BJ (cell line): ENCODE data around the gene COL6A3. TPM values are rescaled to one million over a fixed set of nuclear protein-coding genes. Genes with fewer than 3 reads are reported as not detected.

ENCODE experiments used
- CTCF ChIA-PET: fragments of 350-600 bp; formaldehyde crosslinking; extraction: SDS; loops from one replicate; lab custom pipeline; 2021; ENCODE audit warnings: antibody characterized with exemption, inconsistent platforms; lab: Yijun Ruan, JAX
- POLR2A ChIA-PET: fragments of 300-600 bp; sonication (Branson Sonifier 250); formaldehyde crosslinking; extraction: SDS; loops from one replicate; lab custom pipeline; 2021; ENCODE audit warnings: antibody characterized with exemption; lab: Charles Lee
- DNase-seq: peaks from one replicate; pipeline ENCODE4 v3.0.0-alpha.2; 2011; ENCODE audit warnings: low read depth
- H3K27me3 ChIP-seq: 2 replicates; pipeline ENCODE4 v1.6.0; 2011; ENCODE audit warnings: low read length; ENCODE audit not compliant: control insufficient read depth, insufficient read depth
- H3K36me3 ChIP-seq: 2 replicates; pipeline ENCODE4 v1.5.1; 2011; ENCODE audit warnings: low read length; ENCODE audit not compliant: control insufficient read depth, insufficient read depth
- H3K4me3 ChIP-seq: 2 replicates; pipeline ENCODE4 v1.5.1; 2011; ENCODE audit warnings: low read depth, mild to moderate bottlenecking, control low read depth, low read length
- polyA plus RNA-seq: library from polyadenylated mRNA; depleted of rRNA; stranded (reverse); fragments of >200 nt; gene quantifications from 2 replicates; pipeline ENCODE4 v1.2.3, GENCODE V29; 2011
- TF ChIP-seq, protein P1 (sequence below): IDR thresholded peaks from 2 replicates; pipeline ENCODE4 v1.5.1; 2011; ENCODE audit warnings: low read depth, mild to moderate bottlenecking, control low read depth, inconsistent platforms, low read length, moderate library complexity; ENCODE audit not compliant: insufficient read depth

Gene COL6A3
- polyA plus RNA-seq, 1 experiment: 695 TPM

- POLR2A ChIA-PET: no interaction called here
- TF ChIP-seq, protein P1, sequence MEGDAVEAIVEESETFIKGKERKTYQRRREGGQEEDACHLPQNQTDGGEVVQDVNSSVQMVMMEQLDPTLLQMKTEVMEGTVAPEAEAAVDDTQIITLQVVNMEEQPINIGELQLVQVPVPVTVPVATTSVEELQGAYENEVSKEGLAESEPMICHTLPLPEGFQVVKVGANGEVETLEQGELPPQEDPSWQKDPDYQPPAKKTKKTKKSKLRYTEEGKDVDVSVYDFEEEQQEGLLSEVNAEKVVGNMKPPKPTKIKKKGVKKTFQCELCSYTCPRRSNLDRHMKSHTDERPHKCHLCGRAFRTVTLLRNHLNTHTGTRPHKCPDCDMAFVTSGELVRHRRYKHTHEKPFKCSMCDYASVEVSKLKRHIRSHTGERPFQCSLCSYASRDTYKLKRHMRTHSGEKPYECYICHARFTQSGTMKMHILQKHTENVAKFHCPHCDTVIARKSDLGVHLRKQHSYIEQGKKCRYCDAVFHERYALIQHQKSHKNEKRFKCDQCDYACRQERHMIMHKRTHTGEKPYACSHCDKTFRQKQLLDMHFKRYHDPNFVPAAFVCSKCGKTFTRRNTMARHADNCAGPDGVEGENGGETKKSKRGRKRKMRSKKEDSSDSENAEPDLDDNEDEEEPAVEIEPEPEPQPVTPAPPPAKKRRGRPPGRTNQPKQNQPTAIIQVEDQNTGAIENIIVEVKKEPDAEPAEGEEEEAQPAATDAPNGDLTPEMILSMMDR: no peak
- CTCF ChIA-PET: interaction anchor here (1.4 to 5.4 kb wide), 2 partner anchors 13 to 292 kb away, joined by 4 to 25 read pairs; no protein-coding TSS in a partner anchor
Observed at GRCh38 chr2:237457388-237457941, 43.5 kb upstream of the COL6A3 start.

DNA sequence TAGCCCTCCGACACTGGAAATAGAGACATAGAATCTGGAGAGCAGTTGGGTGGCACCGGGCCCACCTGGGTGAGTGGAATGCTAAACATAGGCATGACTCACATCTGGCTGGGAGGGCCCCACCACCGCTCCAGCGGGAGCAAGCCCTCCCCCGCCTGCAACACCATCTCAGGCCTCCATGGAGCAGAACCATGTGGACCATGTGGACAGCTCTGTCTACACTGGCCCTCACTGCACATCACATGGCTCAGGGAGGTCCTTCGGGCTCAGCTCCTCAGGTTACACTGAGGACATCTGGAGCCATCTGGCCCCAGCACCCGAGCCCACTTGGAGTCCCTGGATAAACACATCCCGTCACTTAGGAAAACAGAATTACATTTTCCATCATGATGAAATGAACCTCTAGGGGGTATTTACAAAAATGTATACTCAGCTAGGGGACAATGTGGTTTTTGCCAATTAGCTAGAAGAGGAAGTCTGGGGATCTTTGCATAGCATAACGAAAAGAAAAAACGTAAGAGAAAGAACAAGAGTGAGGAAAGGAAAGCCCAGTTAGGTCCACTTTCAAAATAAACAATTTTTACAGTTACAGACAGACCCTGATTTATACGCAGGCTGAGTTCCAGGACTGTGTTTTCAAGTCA, 42.4 kb upstream of the COL6A3 start:
- TF ChIP-seq, protein P1: no peak
- Histone ChIP-seq H3K27me3 (no peaks in the 10 kb centered on the region), H3K4me3 (no peak overlapping the region), H3K36me3 (no peaks in the 10 kb centered on the region)
- CTCF ChIA-PET: interaction anchor here (2.4 kb wide), 1 partner anchor 13 kb away, joined by 7 read pairs; no protein-coding TSS in a partner anchor
- DNase-seq: no peak
- POLR2A ChIA-PET: interaction anchor here (0.6 kb wide), 1 partner anchor 8 kb away, joined by 3 read pairs; no protein-coding TSS in a partner anchor

More at GRCh38 chr2:237457388-237457941, 43.5 kb upstream of the COL6A3 start:
- Histone ChIP-seq H3K36me3 (no peaks in the 10 kb centered on the region), H3K27me3 (no peaks in the 10 kb centered on the region), H3K4me3 (no peak overlapping the region)
- DNase-seq: no peak

DNA sequence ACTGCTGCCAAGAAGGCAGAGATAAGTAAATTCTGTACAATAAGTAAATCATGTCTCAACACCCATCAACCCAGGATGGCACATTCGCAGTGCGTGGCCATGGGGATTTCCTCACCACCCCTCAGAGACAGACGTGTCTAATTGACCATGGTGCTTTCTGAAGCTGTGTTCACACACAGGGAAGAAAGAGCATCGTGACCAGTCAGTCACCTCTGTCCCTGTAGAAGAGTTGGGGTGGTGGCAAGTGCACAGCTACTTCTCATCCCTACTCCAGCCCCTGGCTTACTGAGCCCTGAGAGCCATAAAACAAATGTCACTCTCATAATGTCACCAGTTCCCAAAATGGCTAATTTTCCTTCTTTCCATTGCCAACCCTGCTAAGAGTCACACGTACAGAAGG, 41.8 kb upstream of the COL6A3 start:
- POLR2A ChIA-PET: interaction anchor here (0.6 kb wide), 1 partner anchor 9 kb away, joined by 3 read pairs; no protein-coding TSS in a partner anchor
- DNase-seq: no peak
- no peaks in the 10 kb centered on the region for H3K36me3 ChIP-seq
- TF ChIP-seq, protein P1: no peak
- CTCF ChIA-PET: interaction anchor here (2.4 kb wide), 1 partner anchor 13 kb away, joined by 7 read pairs; no protein-coding TSS in a partner anchor
- no peaks in the 10 kb centered on the region for H3K27me3 ChIP-seq
- no peak overlapping the region for H3K4me3 ChIP-seq

- no peaks in the 10 kb centered on the region for H3K27me3 ChIP-seq
- ChIA-PET POLR2A (no interaction called here), CTCF (interaction anchor here (1.6 to 5.3 kb wide), 2 partner anchors 17 to 32 kb away, joined by 7 to 25 read pairs; no protein-coding TSS in a partner anchor)
- DNase-seq: no peak
- TF ChIP-seq, protein P1: no peak
- no peak overlapping the region for H3K4me3 ChIP-seq
- H3K36me3 ChIP-seq: no peaks in the 10 kb centered on the region
Observed at GRCh38 chr2:237453671-237454070, 39.7 kb upstream of the COL6A3 start.

DNA sequence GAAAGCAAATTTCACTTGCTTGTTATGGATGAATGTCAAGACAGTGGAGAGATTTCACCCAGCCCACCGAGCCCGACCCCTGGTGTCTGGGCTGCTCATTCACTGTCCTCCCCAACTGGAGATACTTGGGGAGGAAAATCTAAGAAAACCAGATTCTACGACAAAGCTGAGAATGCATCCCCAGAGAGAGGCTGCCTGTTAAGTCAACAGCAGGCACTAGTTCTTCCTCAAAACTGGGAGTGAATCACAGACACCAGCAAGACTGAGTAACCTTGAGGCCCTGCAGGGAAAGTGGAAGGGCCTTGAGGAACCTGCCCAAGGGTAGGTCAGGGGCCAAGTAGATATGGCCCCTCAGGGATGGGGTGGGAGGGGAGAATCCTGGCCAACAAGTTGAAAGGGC, 38.9 kb upstream of the COL6A3 start:
- H3K4me3 ChIP-seq: no peak overlapping the region
- ChIA-PET POLR2A (no interaction called here), CTCF (interaction anchor here (1.2 to 5.3 kb wide), 4 partner anchors 11 to 299 kb away, joined by 5 to 25 read pairs (median 12); no protein-coding TSS in a partner anchor)
- DNase-seq: no peak
- no peaks in the 10 kb centered on the region for H3K27me3 ChIP-seq
- TF ChIP-seq, protein P1: no peak
- no peaks in the 10 kb centered on the region for H3K36me3 ChIP-seq
